Activated T-helper 9 cell treated with anti-CD3 and anti-CD28 coated beads, Interleukin-2, amount 50 U/mL, for 16 hours (primary cell): ENCODE results near the gene ZNF100.
"Not testable (repeated sequence)": the region's sequence is repeated elsewhere in the genome, so short reads cannot be mapped to it uniquely, and the experiment has no call there.

Experiments
- DNase-seq: peaks from one replicate; pipeline ENCODE4 v3.0.0-alpha.2; 2020; ENCODE audit warnings: low read depth

The ZNF100 gene

GRCh38 chr19:21767065-21767800 lies at the start of gene ZNF100:
Gene ZNF100 (minus strand): TSS chr19:21767579. CDS start chr19:21767429, 150 bp downstream.
- DNase-seq = peak; percentile 80

- DNase-seq = no peak
These were observed 45.1 kb upstream of the ZNF100 start for GRCh38 chr19:21812448-21812847.

- DNase-seq = not testable (repeated sequence)
These were observed 41.1 kb upstream of the ZNF100 start for GRCh38 chr19:21808400-21809000.

- no peak for DNase-seq
These were observed 22.2 kb upstream of the ZNF100 start for GRCh38 chr19:21789466-21790085.

- DNase-seq = no peak
These were observed 19.6 kb upstream of the ZNF100 start for GRCh38 chr19:21786936-21787335.

- DNase-seq = not testable (repeated sequence)
These were observed 8.4 kb upstream of the ZNF100 start for GRCh38 chr19:21775792-21776191.

GRCh38 chr19:21766705-21767064 lies 694 bp downstream of the ZNF100 start:
- not testable (repeated sequence) for DNase-seq

GRCh38 chr19:21765151-21765550 lies 2.2 kb downstream of the ZNF100 start:
- DNase-seq = no peak

- not testable (repeated sequence) for DNase-seq
These were observed 5.8 kb downstream of the ZNF100 start for GRCh38 chr19:21761547-21761946.

GRCh38 chr19:21758296-21758695 lies 9.1 kb downstream of the ZNF100 start:
- no peak for DNase-seq

GRCh38 chr19:21755555-21755954 lies 11.8 kb downstream of the ZNF100 start:
- not testable (repeated sequence) for DNase-seq

- no peak for DNase-seq
These were observed 16.0 kb downstream of the ZNF100 start for GRCh38 chr19:21751384-21751783.

- DNase-seq = no peak
These were observed 16.7 kb downstream of the ZNF100 start for GRCh38 chr19:21750586-21751128.

GRCh38 chr19:21749090-21749489 lies 18.3 kb downstream of the ZNF100 start:
- DNase-seq = no peak

- no peak for DNase-seq
These were observed 19.3 kb downstream of the ZNF100 start for GRCh38 chr19:21748088-21748487.

- no peak for DNase-seq
These were observed 26.8 kb downstream of the ZNF100 start for GRCh38 chr19:21740559-21740958.

GRCh38 chr19:21726942-21727747 lies 40.2 kb downstream of the ZNF100 start:
- not testable (repeated sequence) for DNase-seq

- DNase-seq = no peak
These were observed 53.6 kb downstream of the ZNF100 start for GRCh38 chr19:21713761-21714160.

- no peak for DNase-seq
These were observed 57.9 kb downstream of the ZNF100 start for GRCh38 chr19:21709464-21709863.

- DNase-seq = not testable (repeated sequence)
These were observed 59.5 kb downstream of the ZNF100 start for GRCh38 chr19:21707878-21708277.

GRCh38 chr19:21707065-21707464 lies 60.3 kb downstream of the ZNF100 start:
- no peak for DNase-seq

GRCh38 chr19:21705393-21705792 lies 62.0 kb downstream of the ZNF100 start:
- DNase-seq = no peak
